H1 (cell line): ENCODE results near the gene COPZ1. TPM values are rescaled to one million over a fixed set of nuclear protein-coding genes. Genes with fewer than 3 reads are reported as not detected.
A peak's percentile ranks its signal among the peaks of the same experiment; 100 is the strongest.

Source experiments
- CTCF ChIA-PET: fragments of 300-600 bp; sonication (Branson Sonifier 250); formaldehyde crosslinking; loops from one replicate; lab custom pipeline; 2021; ENCODE audit not compliant: partially characterized antibody; lab: Charles Lee
- POLR2A ChIA-PET: fragments of 300-600 bp; sonication (Branson Sonifier 250); formaldehyde crosslinking; loops from one replicate; lab custom pipeline; 2021; ENCODE audit warnings: inconsistent platforms; ENCODE audit not compliant: partially characterized antibody; lab: Charles Lee
- DNase-seq, 2 experiments: peaks; one replicate each; pipeline versions ENCODE4 v3.0.0 to v3.0.0-alpha.2; 2010 to 2022; ENCODE audit warnings: low spot score in 2 of 2, low read depth in 1 of 2, mixed read lengths in 1 of 2
- FAIRE-seq: peaks from 2 replicates; lab custom pipeline; 2011; peaks lifted over from hg19 to GRCh38; lab: Jason Lieb, UNC
- H2AFZ ChIP-seq: 2 replicates; pipeline ENCODE4 v1.8.1; 2012; ENCODE audit warnings: low read length, inconsistent platforms
- H2AK5ac ChIP-seq: 2 replicates; pipeline ENCODE4 v1.6.1; 2013; ENCODE audit warnings: low read depth, low read length
- H2BK120ac ChIP-seq: replicated peaks from 2 replicates; pipeline ENCODE3; 2013; ENCODE audit warnings: low read depth, low read length, inconsistent platforms
- H2BK12ac ChIP-seq: 2 replicates; pipeline ENCODE4 v1.6.1; 2013; ENCODE audit warnings: low read depth, low read length
- H2BK15ac ChIP-seq: 2 replicates; pipeline ENCODE4 v1.6.1; 2013; ENCODE audit warnings: low read length
- H2BK20ac ChIP-seq: 2 replicates; pipeline ENCODE4 v1.6.1; 2013; ENCODE audit warnings: low read length
- H2BK5ac ChIP-seq: 2 replicates; pipeline ENCODE4 v1.6.1; 2013; ENCODE audit warnings: low read depth, low read length
- H3K14ac ChIP-seq: 2 replicates; pipeline ENCODE4 v1.6.1; 2013; ENCODE audit warnings: inconsistent platforms; ENCODE audit not compliant: insufficient read length
- H3K18ac ChIP-seq: 2 replicates; pipeline ENCODE4 v1.6.1; 2013; ENCODE audit warnings: low read length; ENCODE audit errors: extremely low read depth
- H3K23ac ChIP-seq: 2 replicates; pipeline ENCODE4 v1.6.1; 2013; ENCODE audit warnings: inconsistent platforms; ENCODE audit not compliant: insufficient read length
- H3K23me2 ChIP-seq: 2 replicates; pipeline ENCODE4 v1.6.1; 2013; ENCODE audit warnings: low read depth, low read length
- H3K27ac ChIP-seq: 2 replicates; pipeline ENCODE4 v1.6.1; 2011; ENCODE audit warnings: low read depth, low read length, inconsistent platforms
- H3K27me3 ChIP-seq, 4 experiments: replicated peaks in 1 of 4; 1 replicate in 1 of 4; 2 replicates in 3 of 4; pipeline versions ENCODE4 v1.6.1 to v1.8.1; 2011 to 2013; ENCODE audit warnings: low read length in 3 of 4, mild to moderate bottlenecking in 3 of 4, inconsistent platforms in 2 of 4, mixed read lengths in 2 of 4, moderate library complexity in 1 of 4; ENCODE audit not compliant: control insufficient read depth in 3 of 4, insufficient read depth in 3 of 4; ENCODE audit errors: extremely low read depth in 1 of 4
- H3K36me3 ChIP-seq, 4 experiments: 2 replicates each; pipeline versions ENCODE4 v1.6.1 to v1.8.1; 2011 to 2013; ENCODE audit warnings: mild to moderate bottlenecking in 4 of 4, low read length in 3 of 4, moderate library complexity in 2 of 4, control low read depth in 1 of 4, inconsistent platforms in 1 of 4; ENCODE audit not compliant: insufficient read depth in 4 of 4, control insufficient read depth in 2 of 4
- H3K4ac ChIP-seq: replicated peaks from 2 replicates; pipeline ENCODE3; 2013; ENCODE audit warnings: low read length, low read depth, mixed read lengths, inconsistent platforms; ENCODE audit not compliant: insufficient read length
- H3K4me1 ChIP-seq, 4 experiments: replicated peaks in 1 of 4; 1 replicate in 1 of 4; 2 replicates in 3 of 4; pipeline versions ENCODE4 v1.6.1 to v1.8.1; 2011 to 2013; ENCODE audit warnings: low read length in 3 of 4, inconsistent platforms in 2 of 4, mixed read lengths in 1 of 4; ENCODE audit not compliant: insufficient read depth in 4 of 4, control insufficient read depth in 3 of 4
- H3K4me2 ChIP-seq, 2 experiments: 2 replicates each; pipeline versions ENCODE4 v1.6.1 to v1.8.1; 2011 to 2013; ENCODE audit warnings: low read depth in 2 of 2, low read length in 2 of 2, control low read depth in 1 of 2, inconsistent platforms in 1 of 2, mild to moderate bottlenecking in 1 of 2; ENCODE audit not compliant: insufficient read depth in 1 of 2
- H3K4me3 ChIP-seq, 4 experiments: fragments of 200-600, 300-600 bp in 1 of 4; sonication (generic), shearing (Covaris generic), sonication (Bioruptor Twin) in 1 of 4; 2 replicates each; pipeline versions ENCODE4 v1.5.1 to v1.8.1; 2011 to 2016; ENCODE audit warnings: low read length in 4 of 4, low read depth in 3 of 4, control low read depth in 2 of 4, inconsistent platforms in 2 of 4, mild to moderate bottlenecking in 2 of 4, mixed read lengths in 1 of 4, moderate library complexity in 1 of 4; ENCODE audit not compliant: insufficient read depth in 2 of 4; ENCODE audit errors: extremely low read depth in 1 of 4
- H3K56ac ChIP-seq: replicated peaks from 2 replicates; pipeline ENCODE3; 2013; ENCODE audit warnings: low read depth, mild to moderate bottlenecking, mixed read lengths, low read length, inconsistent platforms; ENCODE audit not compliant: insufficient read length
- H3K79me1 ChIP-seq: 2 replicates; pipeline ENCODE4 v1.6.1; 2013; ENCODE audit warnings: low read depth, low read length, control low read depth
- H3K79me2 ChIP-seq, 2 experiments: 2 replicates each; pipeline versions ENCODE4 v1.6.1 to v1.8.1; 2012 to 2013; ENCODE audit warnings: low read length in 2 of 2, mild to moderate bottlenecking in 2 of 2, inconsistent platforms in 1 of 2; ENCODE audit not compliant: insufficient read depth in 2 of 2, control insufficient read depth in 1 of 2
- H3K9ac ChIP-seq, 4 experiments: replicated peaks in 1 of 4; 1 replicate in 1 of 4; 2 replicates in 3 of 4; pipeline versions ENCODE4 v1.6.1 to v1.8.1; 2011 to 2013; ENCODE audit warnings: low read depth in 3 of 4, low read length in 3 of 4, control low read depth in 2 of 4, mild to moderate bottlenecking in 2 of 4, moderate library complexity in 2 of 4, inconsistent platforms in 1 of 4; ENCODE audit errors: extremely low read depth in 1 of 4
- H3K9me3 ChIP-seq, 2 experiments: 2 replicates each; pipeline versions ENCODE4 v1.6.1 to v1.8.1; 2012 to 2013; ENCODE audit warnings: mild to moderate bottlenecking in 2 of 2, moderate library complexity in 2 of 2, control low read depth in 1 of 2, inconsistent platforms in 1 of 2, low read depth in 1 of 2, low read length in 1 of 2, mixed read lengths in 1 of 2; ENCODE audit not compliant: insufficient read depth in 2 of 2
- H4K20me1 ChIP-seq, 2 experiments: replicated peaks in 1 of 2; 2 replicates each; pipeline versions ENCODE3 to v1.8.1; 2011 to 2013; ENCODE audit warnings: inconsistent platforms in 2 of 2, low read length in 2 of 2, mild to moderate bottlenecking in 1 of 2; ENCODE audit not compliant: insufficient read depth in 2 of 2, control insufficient read depth in 1 of 2
- H4K5ac ChIP-seq: 2 replicates; pipeline ENCODE4 v1.6.1; 2013; ENCODE audit warnings: low read length, low read depth, mixed read lengths, inconsistent platforms; ENCODE audit not compliant: insufficient read length
- H4K8ac ChIP-seq: 2 replicates; pipeline ENCODE4 v1.8.0; 2013; ENCODE audit warnings: mild to moderate bottlenecking, moderate library complexity, low read length, inconsistent platforms; ENCODE audit not compliant: insufficient read depth; ENCODE audit errors: extremely low read depth
- H4K91ac ChIP-seq: replicated peaks from 2 replicates; pipeline ENCODE3; 2013; ENCODE audit warnings: low read length, mixed read lengths, inconsistent platforms; ENCODE audit not compliant: insufficient read length
- BACH1 ChIP-seq: IDR thresholded peaks from 2 replicates; pipeline ENCODE4 v1.6.1; 2012; ENCODE audit warnings: low read length, improper control_type of control experiment
- CEBPB ChIP-seq: IDR thresholded peaks from 2 replicates; pipeline ENCODE4 v1.6.1; 2012; ENCODE audit warnings: low read depth, low read length
- CHD2 ChIP-seq: IDR thresholded peaks from 2 replicates; pipeline ENCODE4 v1.6.1; 2012; ENCODE audit warnings: low read length, improper control_type of control experiment
- CTBP2 ChIP-seq: IDR thresholded peaks from 2 replicates; pipeline ENCODE4 v1.7.0; 2011; ENCODE audit warnings: borderline replicate concordance, mild to moderate bottlenecking, moderate library complexity, mixed read lengths, low read length; ENCODE audit not compliant: insufficient read depth, insufficient read length
- EZH2 ChIP-seq: fragments of 200-600 bp; sonication (generic); IDR thresholded peaks from 2 replicates; pipeline ENCODE4 v1.7.1; 2012; ENCODE audit warnings: low read depth, mild to moderate bottlenecking, moderate library complexity, low read length, inconsistent platforms; ENCODE audit not compliant: severe bottlenecking
- KDM1A ChIP-seq: fragments of 200-600, 300-600 bp; sonication (generic); IDR thresholded peaks from 2 replicates; pipeline ENCODE4 v1.7.1; 2016; ENCODE audit warnings: mild to moderate bottlenecking, low read length, borderline replicate concordance
- KDM4A ChIP-seq: IDR thresholded peaks from one replicate; pipeline ENCODE4 v1.7.1; 2012; ENCODE audit warnings: low read depth, mild to moderate bottlenecking, moderate library complexity, low read length, inconsistent platforms; ENCODE audit not compliant: severe bottlenecking
- RAD21 ChIP-seq, 2 experiments: IDR thresholded peaks in 1 of 2; conservative IDR thresholded peaks in 1 of 2; 2 replicates each; pipeline ENCODE4 v1.6.1; 2011; ENCODE audit warnings: low read depth in 2 of 2, low read length in 2 of 2, improper control_type of control experiment in 1 of 2, inconsistent platforms in 1 of 2, mild to moderate bottlenecking in 1 of 2, moderate library complexity in 1 of 2
- YY1 ChIP-seq: IDR thresholded peaks from 2 replicates; pipeline ENCODE4 v1.6.1; 2011; ENCODE audit warnings: low read depth, mild to moderate bottlenecking, low read length
- WGBS, 2 experiments: shearing (Covaris generic) in 1 of 2; methylation state at CpG; one replicate each; pipeline versions ENCODE4 v1.1.6 to v1.1.7; 2013 to 2015; ENCODE audit warnings: low lambda C conversion rate in 2 of 2, mixed read lengths in 2 of 2, inconsistent platforms in 1 of 2, low coverage in 1 of 2, missing lambda C conversion rate in 1 of 2; ENCODE audit not compliant: insufficient replicate concordance in 2 of 2, insufficient coverage in 1 of 2, insufficient read length in 1 of 2; ENCODE audit errors: extremely low coverage in 1 of 2, missing lambda C conversion rate in 1 of 2; 5-methylcytosine and 5-hydroxymethylcytosine counted together
- polyA plus RNA-seq, 7 experiments: library from polyadenylated mRNA; depleted of rRNA in 3 of 7; stranded (reverse) in 5 of 7; unstranded in 2 of 7; fragments of >200 nt in 5 of 7; fragments of 200-250 nt in 2 of 7; gene quantifications; 1 replicate in 5 of 7; 2 replicates in 1 of 7; 4 replicates in 1 of 7; pipeline versions ENCODE4 v1.2.1 to v1.2.3, GENCODE V29; 2011 to 2013; ENCODE audit warnings: missing spikeins in 2 of 7, mixed read lengths in 2 of 7
- total RNA-seq: library from RNA; stranded (reverse); fragmentation: NEBNext Ultra II Directional; extraction: Animal tissue kit (Norgen Biotek cat#: 25700); gene quantifications from 2 replicates; pipeline ENCODE4 v1.2.1, GENCODE V29; 2021
- TF ChIP-seq, protein P1 (sequence below): IDR thresholded peaks from 2 replicates; pipeline ENCODE4 v1.6.1; 2011; ENCODE audit warnings: low read depth, mild to moderate bottlenecking, low read length; ENCODE audit not compliant: insufficient read depth

Gene COPZ1
- total and polyA plus RNA-seq, 2 of the 8 experiments (the other 6 are each of a cell fraction or from before 2014, with no cell fraction given), result 103 to 133 TPM

DNA sequence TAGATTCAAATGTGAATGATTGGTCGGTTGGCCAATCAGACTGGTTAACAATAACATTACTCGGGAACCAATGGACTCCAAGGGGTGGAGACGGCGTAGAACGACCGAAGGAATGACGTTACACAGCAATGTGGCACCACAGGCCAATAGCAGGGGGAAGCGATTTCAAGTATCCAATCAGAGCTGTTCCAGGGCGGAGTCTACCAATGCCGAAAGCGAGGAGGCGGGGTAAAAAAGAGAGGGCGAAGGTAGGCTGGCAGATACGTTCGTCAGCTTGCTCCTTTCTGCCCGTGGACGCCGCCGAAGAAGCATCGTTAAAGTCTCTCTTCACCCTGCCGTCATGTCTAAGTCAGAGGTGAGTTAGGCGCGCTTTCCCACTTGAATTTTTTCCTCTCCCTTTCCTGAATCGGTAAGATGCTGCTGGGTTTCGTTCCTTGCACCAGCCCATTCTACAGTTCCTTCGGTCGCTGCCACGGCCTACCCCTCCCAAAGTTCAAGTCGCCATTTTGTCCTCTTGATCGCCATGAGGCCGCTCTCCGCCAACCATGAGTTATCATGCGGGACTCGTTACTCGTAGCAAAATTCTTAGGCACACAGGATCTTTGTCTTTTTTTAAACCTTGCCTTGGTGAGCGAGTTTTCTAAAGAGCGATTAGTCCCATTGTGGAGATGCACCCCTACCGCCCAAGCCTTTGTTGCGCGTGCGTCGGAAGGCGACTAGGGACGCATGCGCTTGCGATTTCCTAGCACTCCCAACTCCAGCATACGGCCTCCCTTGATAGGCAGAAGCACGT, 44.3 kb upstream of the COPZ1 start, which contains the start of gene HNRNPA1:
Gene HNRNPA1 (plus strand): TSS at position 259 of the 793 bp plus-strand sequence. CDS start 82 bp downstream, at position 341.
- POLR2A ChIA-PET, result interaction anchor here (0.7 to 44.8 kb wide), 54 partner anchors 9 to 604 kb away, joined by 3 to 1006 read pairs (median 6); partner anchors contain the start of genes ATP5MC2, COPZ1, NFE2 and SMUG1
- H3K4me2 ChIP-seq, result peak within 1 kb of the TSS; percentile 62 to 88
- H2BK15ac ChIP-seq, result no peak within 1 kb of the TSS
- peak within 1 kb of the TSS; percentile 98 for H3K18ac ChIP-seq
- no peak within 1 kb of the TSS for H2BK20ac ChIP-seq
- peak within 1 kb of the TSS; percentile 98 for H4K5ac ChIP-seq
- H3K79me2 ChIP-seq, result peaks cover 15 to 76% of the 10 kb centered on the region in 2 experiments
- H3K9me3 ChIP-seq, result no peaks in the 10 kb centered on the region
- peak within 1 kb of the TSS; percentile 99 for H3K4ac ChIP-seq
- H2AK5ac ChIP-seq, result peak within 1 kb of the TSS; percentile 99
- peak within 1 kb of the TSS; percentile 99 for H2BK5ac ChIP-seq
- peak within 1 kb of the TSS; percentile 99 for H3K27ac ChIP-seq
- 1% methylated on average over 48 of the region's 48 CpGs; no CpG with 5 or more reads in 1 of the 2 experiments for WGBS, 2 experiments
- no peak within 1 kb of the TSS for H3K23ac ChIP-seq
- H3K27me3 ChIP-seq, result no peaks in the 10 kb centered on the region
- peak; percentile 89 for FAIRE-seq
- H3K79me1 ChIP-seq, result peaks cover 4% of the 10 kb centered on the region
- H2BK120ac ChIP-seq, result peak within 1 kb of the TSS; percentile 3
- peak within 1 kb of the TSS; percentile 97 to 100 (median 100) for H3K9ac ChIP-seq
- H2AFZ ChIP-seq, result no peak within 1 kb of the TSS
- H4K8ac ChIP-seq, result peak within 1 kb of the TSS; percentile 99; the same call in 1 of the 2 replicates
- H3K23me2 ChIP-seq, result peaks cover 13% of the 10 kb centered on the region
- peaks cover 0 to 12% (median 8%) of the 10 kb centered on the region in 4 experiments; a peak in 5 of 7 replicates for H3K4me1 ChIP-seq
- H3K4me3 ChIP-seq, result peak within 1 kb of the TSS; percentile 83 to 99 (median 96)
- H3K56ac ChIP-seq, result peak within 1 kb of the TSS; percentile 85
- CTCF ChIA-PET, result interaction anchor here (0.6 to 12.3 kb wide), 8 partner anchors 13 to 1995 kb away, joined by 3 to 90 read pairs (median 4); no protein-coding TSS in a partner anchor
- peak within 1 kb of the TSS; percentile 100 for H4K91ac ChIP-seq
- H4K20me1 ChIP-seq, result peaks cover 16 to 22% of the 10 kb centered on the region in 2 experiments
- DNase-seq, result peak; percentile 93 to 98
- H3K36me3 ChIP-seq, result peaks cover 31 to 59% (median 41%) of the 10 kb centered on the region in 4 experiments
- no peak within 1 kb of the TSS for H3K14ac ChIP-seq
- peak within 1 kb of the TSS; percentile 99 for H2BK12ac ChIP-seq
- TF ChIP-seq KDM1A (no peak), CTBP2 (no peak), CHD2 (peak; percentile 88), EZH2 (no peak), BACH1 (no peak), RAD21 (IDR thresholded peaks at IDR 0.05 in 1 of 2, conservative IDR thresholded peaks at IDR 0.05 in 1 of 2; ENCODE audit: low read depth in 2 of 2, low read length in 2 of 2) (no peak), CEBPB (0 out of 2 replicates have a peak, but pooled peaks have one; percentile 41), KDM4A (no peak), YY1 (peak; percentile 94)
- TF ChIP-seq, protein P1, sequence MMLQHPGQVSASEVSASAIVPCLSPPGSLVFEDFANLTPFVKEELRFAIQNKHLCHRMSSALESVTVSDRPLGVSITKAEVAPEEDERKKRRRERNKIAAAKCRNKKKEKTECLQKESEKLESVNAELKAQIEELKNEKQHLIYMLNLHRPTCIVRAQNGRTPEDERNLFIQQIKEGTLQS, result no peak
